Activated CD4-positive, alpha-beta memory T cell treated with anti-CD3 and anti-CD28 coated beads, Interleukin-2, amount 10 ng/mL, durations not matched to agents 7 days and 5 days (primary cell): ENCODE results near the gene IGBP1. TPM values are rescaled to one million over a fixed set of nuclear protein-coding genes. Genes with fewer than 3 reads are reported as not detected.
"Not testable (repeated sequence)": the region's sequence is repeated elsewhere in the genome, so short reads cannot be mapped to it uniquely, and the experiment has no call there.

Source experiments
- CTCF ChIA-PET: fragments of 350-600 bp; sonication (Branson Sonifier 250); formaldehyde crosslinking; loops from one replicate; lab custom pipeline; 2021; ENCODE audit warnings: antibody characterized with exemption, inconsistent platforms; lab: Charles Lee
- POLR2A ChIA-PET: fragments of 350-600 bp; sonication (Branson Sonifier 250); formaldehyde crosslinking; loops from one replicate; lab custom pipeline; 2021; ENCODE audit warnings: antibody characterized with exemption; lab: Charles Lee
- DNase-seq: peaks from one replicate; pipeline ENCODE4 v3.0.0-alpha.2; 2020
- H3K27ac Mint-ChIP-seq: one replicate; pipeline ENCODE4 v1.8.0; 2021; ENCODE audit warnings: mild to moderate bottlenecking, mixed read lengths
- H3K27me3 Mint-ChIP-seq: one replicate; pipeline ENCODE4 v1.8.0; 2021; ENCODE audit warnings: mixed read lengths
- H3K36me3 Mint-ChIP-seq: one replicate; pipeline ENCODE4 v1.8.0; 2021; ENCODE audit warnings: low read depth, mixed read lengths
- H3K4me1 Mint-ChIP-seq: one replicate; pipeline ENCODE4 v1.8.0; 2021; ENCODE audit warnings: mixed read lengths
- H3K4me3 Mint-ChIP-seq: one replicate; pipeline ENCODE4 v1.8.0; 2021; ENCODE audit warnings: mild to moderate bottlenecking, mixed read lengths
- H3K9me3 Mint-ChIP-seq: one replicate; pipeline ENCODE4 v1.8.0; 2021; ENCODE audit warnings: mixed read lengths
- total RNA-seq, 2 experiments: library from RNA; stranded (reverse); gene quantifications; one replicate each; pipeline ENCODE4 v1.2.3, GENCODE V29; 2021

The IGBP1 gene
- 10 to 100 TPM; 63.2 to 65.6 TPM for total RNA-seq

DNA sequence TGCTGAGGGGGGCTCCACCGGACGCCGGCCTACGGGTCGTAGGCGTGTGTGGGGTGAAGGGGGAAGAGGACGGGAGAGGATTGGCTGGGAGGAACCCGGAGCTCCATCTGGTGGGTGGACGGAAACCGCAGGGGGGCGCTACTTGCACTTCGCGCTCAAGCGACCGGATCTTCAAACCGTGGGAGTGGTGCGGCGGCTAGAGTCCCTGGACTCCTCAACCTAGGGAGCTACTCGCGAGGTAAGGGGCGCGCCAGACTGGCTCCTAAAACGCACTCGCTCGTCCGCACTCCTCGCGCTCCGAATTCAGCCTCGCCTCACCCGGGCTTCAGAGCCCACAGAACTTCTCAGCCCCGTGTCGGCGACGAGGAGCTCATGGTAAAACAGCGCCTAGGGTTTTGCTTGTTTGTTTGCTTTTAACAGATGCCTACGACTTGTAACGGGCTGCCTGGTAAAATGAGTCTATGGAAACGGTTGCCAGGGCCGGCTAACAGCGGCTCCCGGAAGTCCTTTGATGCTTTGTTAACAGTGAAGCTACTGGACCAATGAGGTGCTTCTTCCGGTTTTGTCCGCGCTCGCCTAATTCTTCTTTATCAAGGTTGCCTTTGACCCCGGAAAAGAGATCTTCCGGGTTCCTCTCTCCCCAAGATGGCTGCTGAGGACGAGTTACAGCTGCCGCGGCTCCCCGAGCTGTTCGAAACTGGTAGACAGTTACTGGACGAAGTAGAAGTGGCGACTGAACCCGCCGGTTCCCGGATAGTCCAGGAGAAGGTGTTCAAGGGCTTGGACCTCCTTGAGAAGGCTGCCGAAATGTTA, at the start of gene IGBP1:
TSS of gene IGBP1 (plus strand) at position 145 of the 813 bp plus-strand sequence. CDS start at position 646, 501 bp downstream.
- Mint-ChIP-seq H3K4me1 (peaks cover 32% of the 10 kb centered on the region), H3K27me3 (no peaks in the 10 kb centered on the region), H3K9me3 (no peaks in the 10 kb centered on the region), H3K4me3 (peak within 1 kb of the TSS; percentile 99), H3K36me3 (peaks cover 27% of the 10 kb centered on the region), H3K27ac (peak within 1 kb of the TSS; percentile 88)
- ChIA-PET CTCF (interaction anchor here (0.7 to 1.9 kb wide), 9 partner anchors 14 to 1305 kb away, joined by 3 to 10 read pairs (median 4); partner anchors contain the start of genes EFNB1, KIF4A and PDZD11), POLR2A (interaction anchor here (0.7 to 1.7 kb wide), 10 partner anchors 14 to 1401 kb away, joined by 3 to 10 read pairs (median 3); partner anchors contain the start of genes KIF4A, NONO, OGT and PDZD11)
- DNase-seq = peak; percentile 83

DNA sequence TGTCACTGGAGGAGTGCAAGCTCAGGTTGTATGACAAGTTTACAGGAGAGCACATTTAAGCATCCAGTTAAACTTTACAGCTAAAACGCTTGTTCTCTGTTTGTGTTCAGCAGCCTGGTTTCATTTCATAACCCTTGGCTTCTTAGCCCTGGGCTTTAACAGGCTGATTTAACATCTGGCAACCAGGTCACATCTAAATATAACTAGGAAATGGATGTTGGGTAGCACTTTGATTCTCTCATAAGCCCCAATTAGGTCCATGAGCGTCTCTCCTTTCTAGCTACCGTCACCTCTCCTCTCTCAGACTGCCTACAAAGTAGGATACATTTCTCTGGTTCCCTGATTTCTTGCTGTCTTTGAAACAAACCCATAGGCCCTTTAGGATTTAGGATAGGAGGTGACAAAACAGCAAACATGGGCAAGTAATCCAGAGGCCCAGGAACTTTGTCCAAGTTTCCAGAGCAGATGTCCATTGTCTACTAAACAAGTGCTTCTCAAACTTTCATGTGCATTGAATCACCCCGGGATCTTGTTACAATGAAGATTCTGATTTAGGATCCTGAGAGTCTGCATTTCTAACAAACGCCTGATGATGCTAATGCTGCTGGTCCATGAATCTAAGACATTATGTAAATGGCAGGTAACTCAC, 48.5 kb upstream of the IGBP1 start:
- Mint-ChIP-seq H3K27me3 (no peaks in the 10 kb centered on the region), H3K9me3 (no peaks in the 10 kb centered on the region), H3K27ac (no peak overlapping the region), H3K4me3 (no peak overlapping the region), H3K36me3 (no peaks in the 10 kb centered on the region), H3K4me1 (no peaks in the 10 kb centered on the region)
- POLR2A ChIA-PET = no interaction called here
- no peak for DNase-seq
- CTCF ChIA-PET = no interaction called here

DNA sequence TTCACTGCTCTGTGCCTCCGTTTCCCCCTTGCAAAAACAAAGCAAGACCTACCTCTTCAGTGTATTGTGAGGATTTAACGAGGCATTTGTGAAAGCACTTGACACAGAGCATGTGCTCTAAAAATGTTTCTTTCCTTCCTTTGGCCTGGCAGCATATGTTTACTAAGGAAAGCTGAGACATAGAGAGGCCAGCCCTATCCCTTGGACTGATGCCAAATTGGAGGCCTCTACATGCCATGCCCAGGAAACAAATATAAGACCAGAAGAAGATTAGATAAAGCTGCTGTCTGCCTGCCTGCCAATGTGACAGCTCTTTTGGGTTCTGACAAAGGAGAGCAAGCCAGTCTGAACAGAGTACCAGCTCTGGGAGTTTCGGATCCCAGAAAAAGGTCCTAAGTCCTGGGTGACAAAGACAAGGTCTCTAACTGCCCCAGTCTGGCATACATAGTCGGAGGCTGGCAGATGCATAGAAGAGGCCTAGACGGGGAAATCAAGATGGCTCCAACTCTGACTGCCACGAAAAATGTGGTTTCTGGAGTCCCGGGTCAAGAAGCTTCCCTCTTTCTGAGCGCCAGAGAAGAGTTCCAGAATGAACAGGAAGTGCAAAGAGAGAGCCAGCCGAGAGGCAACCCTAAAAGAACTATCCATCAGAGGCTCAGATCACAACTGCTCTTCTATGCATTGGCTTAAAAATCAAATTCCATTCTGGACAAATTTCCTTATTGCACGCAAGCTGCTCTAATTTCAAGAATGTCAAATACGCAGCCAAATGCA, 45.2 kb upstream of the IGBP1 start:
- H3K27me3 Mint-ChIP-seq = no peaks in the 10 kb centered on the region
- ChIA-PET CTCF (interaction anchor here (1.2 kb wide), 1 partner anchor 9 kb away, joined by 3 read pairs; no protein-coding TSS in a partner anchor), POLR2A (no interaction called here)
- H3K4me3 Mint-ChIP-seq = no peak overlapping the region
- no peaks in the 10 kb centered on the region for H3K36me3 Mint-ChIP-seq
- no peaks in the 10 kb centered on the region for H3K4me1 Mint-ChIP-seq
- DNase-seq = no peak
- no peaks in the 10 kb centered on the region for H3K9me3 Mint-ChIP-seq
- H3K27ac Mint-ChIP-seq = no peak overlapping the region

DNA sequence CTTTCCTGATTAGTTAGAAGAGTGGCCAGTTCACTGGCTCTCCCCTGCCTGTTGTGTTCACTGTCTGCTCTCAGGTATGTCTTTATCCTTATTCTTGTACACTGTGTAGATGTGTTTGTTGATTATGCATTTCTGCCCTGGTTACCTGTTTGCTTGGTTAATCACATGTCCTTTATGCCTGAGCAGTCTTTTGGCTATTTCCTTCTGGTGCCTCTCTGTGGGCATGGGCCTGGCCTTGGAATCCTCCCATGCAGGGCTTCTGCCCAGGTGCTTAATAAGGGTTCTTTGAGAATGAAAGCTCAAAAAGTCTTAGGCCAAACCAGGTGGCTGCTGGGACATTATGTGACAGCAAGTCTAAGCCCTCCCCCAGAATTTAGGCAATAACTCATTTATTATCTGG, 44.5 kb upstream of the IGBP1 start:
- no peaks in the 10 kb centered on the region for H3K9me3 Mint-ChIP-seq

DNA sequence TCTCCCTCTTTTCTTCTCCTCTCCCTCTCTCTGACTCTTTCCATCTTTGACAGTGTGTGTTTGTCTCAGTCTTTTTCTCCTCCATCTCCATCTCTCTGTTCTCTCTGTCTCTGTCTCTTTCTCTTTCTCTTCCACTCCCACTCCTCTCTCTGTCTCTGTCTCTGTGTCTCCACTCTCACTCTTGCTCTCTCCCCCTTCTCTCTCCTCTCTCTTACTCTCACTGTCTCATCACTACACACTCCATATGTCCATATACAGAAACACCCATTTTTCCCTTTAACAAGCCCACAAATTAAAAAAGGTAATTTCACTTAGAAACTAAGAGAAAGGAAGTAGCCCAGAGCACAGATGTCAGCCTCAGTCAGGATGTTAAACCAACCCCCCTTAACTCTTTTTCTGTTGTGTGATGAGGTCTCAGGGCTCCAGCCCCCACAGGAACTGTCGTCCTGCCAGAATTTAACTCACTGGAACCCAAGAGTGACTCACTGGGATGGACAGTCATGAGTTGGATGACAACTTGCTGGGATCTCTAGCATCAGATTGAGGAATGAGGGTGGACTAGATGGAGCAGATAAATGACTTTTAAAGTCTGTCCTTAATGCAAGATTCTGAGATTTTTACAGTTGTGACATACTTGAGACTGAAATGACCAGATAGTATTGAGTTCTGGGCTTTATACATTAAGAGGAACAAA, 43.5 kb upstream of the IGBP1 start:
- no peaks in the 10 kb centered on the region for H3K9me3 Mint-ChIP-seq
- no peaks in the 10 kb centered on the region for H3K4me1 Mint-ChIP-seq
- ChIA-PET POLR2A (no interaction called here), CTCF (no interaction called here)
- H3K27me3 Mint-ChIP-seq = no peaks in the 10 kb centered on the region
- H3K4me3 Mint-ChIP-seq = no peak overlapping the region
- no peak overlapping the region for H3K27ac Mint-ChIP-seq
- no peak for DNase-seq
- no peaks in the 10 kb centered on the region for H3K36me3 Mint-ChIP-seq

More for the DNA sequence above, 44.5 kb upstream of the IGBP1 start:
- ChIA-PET CTCF (no interaction called here), POLR2A (no interaction called here)
- Mint-ChIP-seq H3K4me1 (no peaks in the 10 kb centered on the region), H3K36me3 (no peaks in the 10 kb centered on the region), H3K4me3 (no peak overlapping the region), H3K27me3 (no peaks in the 10 kb centered on the region), H3K27ac (no peak overlapping the region)
- DNase-seq = no peak

DNA sequence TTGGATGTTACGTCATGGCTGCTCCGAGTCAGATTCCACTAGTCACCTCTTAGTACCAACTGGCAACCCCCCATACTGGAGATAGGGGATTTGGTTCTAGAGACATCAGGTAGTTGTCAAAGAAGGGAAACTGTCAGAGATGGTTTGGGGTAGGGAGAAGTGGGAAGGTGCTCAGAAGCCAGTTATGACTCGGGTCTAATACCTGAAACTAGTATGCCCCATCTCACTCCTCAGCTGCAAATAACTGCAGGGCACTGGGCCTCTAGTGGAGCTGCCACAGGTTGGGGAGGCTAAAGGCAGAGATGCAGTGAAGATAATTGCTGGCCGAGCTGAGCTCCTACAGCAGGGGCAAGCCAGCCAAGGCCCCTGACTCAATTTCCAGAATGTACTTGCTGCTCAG, 41.0 kb upstream of the IGBP1 start:
- Mint-ChIP-seq H3K27me3 (no peaks in the 10 kb centered on the region), H3K4me3 (no peak overlapping the region), H3K27ac (no peak overlapping the region), H3K36me3 (no peaks in the 10 kb centered on the region), H3K9me3 (no peaks in the 10 kb centered on the region), H3K4me1 (no peaks in the 10 kb centered on the region)
- POLR2A ChIA-PET = no interaction called here
- no peak for DNase-seq
- CTCF ChIA-PET = no interaction called here

DNA sequence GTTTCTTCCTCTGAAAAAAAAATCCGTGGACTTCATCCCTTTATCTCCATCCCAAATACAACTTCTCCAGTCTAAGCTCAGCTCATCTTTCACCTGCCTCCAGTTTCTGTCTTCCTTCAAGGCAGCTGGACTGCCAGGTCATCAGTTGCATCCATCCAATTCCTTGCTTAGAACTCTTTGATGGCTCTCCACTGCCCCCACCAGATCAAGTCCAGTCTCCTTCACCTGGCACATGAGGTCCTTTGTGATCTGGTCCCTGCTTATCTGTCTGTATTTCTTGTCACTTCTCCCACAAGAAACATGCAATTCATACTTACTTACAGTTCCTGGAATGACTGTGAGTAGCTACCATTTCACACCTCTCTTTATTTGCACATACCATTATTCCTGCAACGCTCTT, 37.2 kb upstream of the IGBP1 start:
- POLR2A ChIA-PET = no interaction called here

DNA sequence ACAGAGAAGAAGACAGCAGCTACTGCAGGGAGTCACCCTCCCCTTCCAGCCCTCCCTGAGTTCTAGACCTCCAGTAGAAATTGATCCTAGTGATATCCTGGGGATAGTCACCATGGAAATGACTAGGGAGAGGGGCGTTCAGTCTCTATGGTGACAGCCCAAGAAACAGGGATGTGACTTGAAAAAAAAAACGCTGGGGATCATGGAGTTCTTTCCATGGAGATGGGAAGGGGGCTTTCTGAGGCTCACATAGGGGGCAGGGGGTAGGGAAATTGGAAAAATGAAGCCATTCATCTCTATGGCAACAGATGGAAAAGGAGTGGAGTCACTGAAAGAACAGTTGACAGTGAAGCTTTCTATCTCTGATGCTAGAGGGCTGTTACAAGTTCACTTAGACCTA, 28.0 kb upstream of the IGBP1 start:
- DNase-seq = no peak
- Mint-ChIP-seq H3K36me3 (no peaks in the 10 kb centered on the region), H3K4me1 (no peaks in the 10 kb centered on the region), H3K27me3 (no peaks in the 10 kb centered on the region), H3K9me3 (no peaks in the 10 kb centered on the region), H3K4me3 (no peak overlapping the region), H3K27ac (no peak overlapping the region)
- CTCF ChIA-PET = interaction anchor here (0.9 kb wide), 1 partner anchor 8 kb away, joined by 5 read pairs; no protein-coding TSS in a partner anchor
- POLR2A ChIA-PET = no interaction called here

More for the DNA sequence above, 37.2 kb upstream of the IGBP1 start:
- Mint-ChIP-seq H3K36me3 (no peaks in the 10 kb centered on the region), H3K9me3 (no peaks in the 10 kb centered on the region), H3K27me3 (peaks cover 6% of the 10 kb centered on the region), H3K4me3 (no peak overlapping the region), H3K27ac (no peak overlapping the region), H3K4me1 (no peaks in the 10 kb centered on the region)
- no peak for DNase-seq
- CTCF ChIA-PET = interaction anchor here (0.7 to 3.7 kb wide), 4 partner anchors 65 to 672 kb away, joined by 3 to 30 read pairs (median 12); no protein-coding TSS in a partner anchor

DNA sequence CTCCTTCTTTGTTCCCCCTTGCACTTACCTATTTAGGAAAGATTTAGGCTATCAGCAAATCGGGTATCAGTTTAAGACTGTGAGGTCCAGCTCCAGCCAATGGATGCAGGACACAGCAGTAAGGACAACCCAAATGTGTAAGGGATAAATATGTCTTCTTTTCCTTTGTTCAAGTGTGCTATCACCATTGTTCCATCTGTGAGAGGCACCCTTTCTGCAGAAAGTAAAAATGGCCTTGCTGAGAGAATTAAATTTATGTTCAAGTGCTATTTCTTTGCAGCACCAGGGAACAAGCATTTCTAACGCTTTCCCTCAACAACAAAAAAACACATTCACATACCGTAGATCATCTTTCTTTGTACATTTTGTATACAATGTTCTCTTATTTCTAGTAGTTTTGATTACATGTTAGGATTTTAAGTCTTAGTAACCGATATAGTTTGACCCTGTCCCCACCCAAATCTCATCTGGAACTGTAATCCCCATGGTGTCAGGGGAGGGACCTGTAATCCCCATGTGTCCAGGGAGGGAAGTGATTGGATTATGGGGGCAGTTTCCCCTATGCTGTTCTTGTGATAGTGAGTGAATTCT, 21.7 kb upstream of the IGBP1 start:
- H3K27ac Mint-ChIP-seq, H3K36me3 Mint-ChIP-seq, H3K4me3 Mint-ChIP-seq, H3K4me1 Mint-ChIP-seq, H3K9me3 Mint-ChIP-seq, POLR2A ChIA-PET, CTCF ChIA-PET, H3K27me3 Mint-ChIP-seq, DNase-seq: not testable (repeated sequence)

DNA sequence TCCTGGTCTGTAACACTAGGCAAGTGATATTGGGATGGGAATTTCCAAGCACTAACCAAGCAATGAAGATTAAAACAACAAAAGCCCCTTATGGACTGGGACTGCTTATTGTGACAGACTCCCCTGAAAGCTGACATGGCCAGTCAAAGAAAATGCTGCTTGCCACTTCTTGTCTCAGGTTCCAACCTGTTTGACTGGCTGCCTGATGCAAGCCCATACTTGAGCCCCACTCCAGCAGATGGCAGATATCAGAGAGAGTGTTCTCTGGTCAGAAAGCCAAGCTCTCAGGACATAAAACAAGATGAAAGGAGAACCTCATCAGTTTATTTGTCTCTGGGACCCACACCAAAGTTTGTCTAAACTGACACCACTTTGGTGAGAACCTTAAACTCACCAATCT, 15.5 kb upstream of the IGBP1 start:
- no peak overlapping the region for H3K4me3 Mint-ChIP-seq
- no peaks in the 10 kb centered on the region for H3K36me3 Mint-ChIP-seq
- peaks cover 3% of the 10 kb centered on the region for H3K27me3 Mint-ChIP-seq
- no peaks in the 10 kb centered on the region for H3K9me3 Mint-ChIP-seq
- ChIA-PET POLR2A (no interaction called here), CTCF (no interaction called here)
- H3K27ac Mint-ChIP-seq = no peak overlapping the region
- no peak for DNase-seq
- no peaks in the 10 kb centered on the region for H3K4me1 Mint-ChIP-seq

DNA sequence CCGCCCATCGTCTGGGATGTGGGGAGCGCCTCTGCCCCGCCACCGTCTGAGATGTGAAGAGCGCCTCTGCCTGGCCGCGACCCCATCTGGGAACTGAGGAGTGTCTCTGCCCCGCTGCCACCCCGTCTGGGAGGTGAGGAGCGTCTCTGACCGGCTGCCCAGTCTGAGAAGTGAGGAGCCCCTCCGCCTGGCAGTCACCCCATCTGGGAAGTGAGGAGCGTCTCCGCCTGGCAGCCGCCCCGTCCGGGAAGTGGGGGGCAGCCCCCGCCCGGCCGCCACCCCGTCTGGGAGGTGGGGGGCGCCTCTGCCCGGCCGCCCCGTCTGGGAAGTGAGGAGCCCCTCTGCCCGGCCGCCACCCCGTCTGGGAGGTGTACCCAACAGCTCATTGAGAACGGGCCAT, 10.2 kb upstream of the IGBP1 start:
- H3K27me3 Mint-ChIP-seq, H3K4me3 Mint-ChIP-seq, POLR2A ChIA-PET, H3K36me3 Mint-ChIP-seq, CTCF ChIA-PET, H3K9me3 Mint-ChIP-seq, H3K27ac Mint-ChIP-seq, DNase-seq, H3K4me1 Mint-ChIP-seq: not testable (repeated sequence)

DNA sequence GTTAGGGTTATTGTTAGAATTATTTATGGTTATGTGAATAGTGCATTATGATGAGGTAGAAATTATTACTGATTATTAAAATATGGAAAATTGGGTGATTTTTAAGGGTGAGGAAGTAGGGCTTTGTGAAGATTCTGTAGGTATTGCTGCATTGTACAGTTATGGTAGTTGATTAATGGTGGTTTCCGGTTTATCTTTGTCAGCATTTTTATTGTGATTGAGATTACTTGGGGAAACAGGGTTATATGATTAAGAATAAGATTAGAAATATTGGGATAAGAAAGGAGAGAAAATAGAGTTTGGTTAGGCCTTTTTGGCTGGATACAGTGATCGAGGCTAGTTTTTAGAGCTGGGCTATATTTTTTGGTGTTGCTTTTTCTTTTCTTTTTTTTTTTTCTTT, 8.6 kb upstream of the IGBP1 start:
- ChIA-PET CTCF (no interaction called here), POLR2A (no interaction called here)
- H3K36me3 Mint-ChIP-seq = no peaks in the 10 kb centered on the region
- no peak overlapping the region for H3K4me3 Mint-ChIP-seq
- H3K9me3 Mint-ChIP-seq = no peaks in the 10 kb centered on the region
- H3K27ac Mint-ChIP-seq = no peak overlapping the region
- peaks cover 3% of the 10 kb centered on the region for H3K27me3 Mint-ChIP-seq
- no peak for DNase-seq
- H3K4me1 Mint-ChIP-seq = peaks cover 6% of the 10 kb centered on the region
